Activated T-cell treated with anti-CD3 and anti-CD28 coated beads, Interleukin-2, amount 50 U/mL, for 72 hours (primary cell): ENCODE data around the gene SCNN1B. TPM values are rescaled to one million over a fixed set of nuclear protein-coding genes. Genes with fewer than 3 reads are reported as not detected.
"Not testable (repeated sequence)": the region's sequence is repeated elsewhere in the genome, so short reads cannot be mapped to it uniquely, and the experiment has no call there.

ENCODE experiments used
- ATAC-seq, 2 donors: fragments of 150-1000 bp; cut with Tn5 transposase; replicated peaks in 1 of 2; 2 replicates each; pipeline ENCODE4 v1.10.0; 2021; ENCODE audit warnings: moderate library complexity in 2 of 2, mild to moderate bottlenecking in 1 of 2
- DNase-seq, 2 donors: peaks; one replicate each; pipeline ENCODE4 v3.0.0; 2021 to 2022; ENCODE audit warnings: mixed read lengths in 1 of 2
- H3K27ac Mint-ChIP-seq: one replicate; pipeline ENCODE4 v1.8.0; 2022; ENCODE audit warnings: mild to moderate bottlenecking, moderate library complexity, mixed read lengths
- H3K27me3 Mint-ChIP-seq: one replicate; pipeline ENCODE4 v1.8.0; 2022; ENCODE audit warnings: low read depth, mixed read lengths
- H3K36me3 Mint-ChIP-seq, 2 donors: one replicate each; pipeline ENCODE4 v1.8.0; 2022; ENCODE audit warnings: mixed read lengths in 2 of 2, mild to moderate bottlenecking in 1 of 2; ENCODE audit not compliant: insufficient read depth in 2 of 2
- H3K4me1 Mint-ChIP-seq: one replicate; pipeline ENCODE4 v1.8.0; 2022; ENCODE audit warnings: low read depth, mixed read lengths
- H3K4me3 Mint-ChIP-seq, 2 donors: one replicate each; pipeline ENCODE4 v1.8.0; 2022; ENCODE audit warnings: mild to moderate bottlenecking in 2 of 2, mixed read lengths in 2 of 2, moderate library complexity in 2 of 2
- H3K9me3 Mint-ChIP-seq, 2 donors: one replicate each; pipeline ENCODE4 v1.8.0; 2022; ENCODE audit warnings: mixed read lengths in 2 of 2
- total RNA-seq, 2 donors: library from RNA; stranded (reverse); gene quantifications; one replicate each; pipeline ENCODE4 v1.2.3, GENCODE V29; 2022

The SCNN1B gene
- total RNA-seq, 2 donors from 2014 or later = not detected

GRCh38 chr16:23374721-23375510 is 72.8 kb downstream of the SCNN1B start:
- no peak for ATAC-seq
- H3K4me1 Mint-ChIP-seq = no peaks in the 10 kb centered on the region
- DNase-seq = no peak
- peaks cover 7% of the 10 kb centered on the region for H3K27me3 Mint-ChIP-seq
- no peak overlapping the region for H3K27ac Mint-ChIP-seq
- no peak overlapping the region for H3K4me3 Mint-ChIP-seq
- H3K9me3 Mint-ChIP-seq = no peaks in the 10 kb centered on the region
- H3K36me3 Mint-ChIP-seq = no peaks in the 10 kb centered on the region

GRCh38 chr16:23375643-23376042 is 73.5 kb downstream of the SCNN1B start:
- Mint-ChIP-seq H3K4me1 (no peaks in the 10 kb centered on the region), H3K9me3 (no peaks in the 10 kb centered on the region), H3K27ac (no peak overlapping the region), H3K27me3 (peaks cover 2% of the 10 kb centered on the region), H3K4me3 (no peak overlapping the region), H3K36me3 (no peaks in the 10 kb centered on the region)
- DNase-seq (no peak), ATAC-seq (no peak)

- no peak overlapping the region for H3K27ac Mint-ChIP-seq
- no peaks in the 10 kb centered on the region for H3K4me1 Mint-ChIP-seq
- H3K4me3 Mint-ChIP-seq = no peak overlapping the region
- no peaks in the 10 kb centered on the region for H3K9me3 Mint-ChIP-seq
- no peaks in the 10 kb centered on the region for H3K27me3 Mint-ChIP-seq
- no peaks in the 10 kb centered on the region for H3K36me3 Mint-ChIP-seq
- no peak for ATAC-seq
- no peak for DNase-seq
Measured at GRCh38 chr16:23377071-23377931, 75.2 kb downstream of the SCNN1B start.

- no peaks in the 10 kb centered on the region for H3K4me1 Mint-ChIP-seq
- H3K27ac Mint-ChIP-seq = no peak overlapping the region
- DNase-seq = no peak
- no peaks in the 10 kb centered on the region for H3K9me3 Mint-ChIP-seq
- no peak for ATAC-seq
- H3K36me3 Mint-ChIP-seq = no peaks in the 10 kb centered on the region
- H3K27me3 Mint-ChIP-seq = no peaks in the 10 kb centered on the region
- H3K4me3 Mint-ChIP-seq = no peak overlapping the region
Measured at GRCh38 chr16:23378256-23378655, 76.2 kb downstream of the SCNN1B start.

GRCh38 chr16:23378921-23379320 is 76.8 kb downstream of the SCNN1B start:
- H3K9me3 Mint-ChIP-seq = no peaks in the 10 kb centered on the region
- no peak for ATAC-seq
- H3K36me3 Mint-ChIP-seq = no peaks in the 10 kb centered on the region
- no peak overlapping the region for H3K27ac Mint-ChIP-seq
- no peak overlapping the region for H3K4me3 Mint-ChIP-seq
- H3K4me1 Mint-ChIP-seq = no peaks in the 10 kb centered on the region
- no peak for DNase-seq
- H3K27me3 Mint-ChIP-seq = no peaks in the 10 kb centered on the region

GRCh38 chr16:23379707-23380106 is 77.6 kb downstream of the SCNN1B start:
- Mint-ChIP-seq H3K27ac (no peak overlapping the region), H3K4me1 (no peaks in the 10 kb centered on the region), H3K9me3 (no peaks in the 10 kb centered on the region), H3K4me3 (no peak overlapping the region), H3K36me3 (no peaks in the 10 kb centered on the region), H3K27me3 (no peaks in the 10 kb centered on the region)
- DNase-seq (no peak), ATAC-seq (no peak)

- Mint-ChIP-seq H3K27ac (no peak overlapping the region), H3K36me3 (no peaks in the 10 kb centered on the region), H3K9me3 (no peaks in the 10 kb centered on the region), H3K4me3 (no peak overlapping the region), H3K4me1 (no peaks in the 10 kb centered on the region), H3K27me3 (no peaks in the 10 kb centered on the region)
- ATAC-seq (no peak), DNase-seq (no peak)
Measured at GRCh38 chr16:23380501-23380951, 78.4 kb downstream of the SCNN1B start.

GRCh38 chr16:23381702-23382101 is 79.6 kb downstream of the SCNN1B start:
- not testable (repeated sequence) for DNase-seq, H3K4me3 Mint-ChIP-seq, H3K4me1 Mint-ChIP-seq

GRCh38 chr16:23382279-23382678 is 80.2 kb downstream of the SCNN1B start:
- no peak for DNase-seq
- Mint-ChIP-seq H3K4me1 (no peaks in the 10 kb centered on the region), H3K27ac (no peak overlapping the region), H3K9me3 (no peaks in the 10 kb centered on the region), H3K4me3 (no peak overlapping the region), H3K36me3 (no peaks in the 10 kb centered on the region), H3K27me3 (no peaks in the 10 kb centered on the region)
- no peak for ATAC-seq

More at GRCh38 chr16:23381702-23382101, 79.6 kb downstream of the SCNN1B start:
- not testable (repeated sequence) for ATAC-seq, H3K9me3 Mint-ChIP-seq, H3K27me3 Mint-ChIP-seq, H3K27ac Mint-ChIP-seq, H3K36me3 Mint-ChIP-seq

GRCh38 chr16:23383881-23384280 is 81.8 kb downstream of the SCNN1B start:
- no peak for DNase-seq
- H3K27me3 Mint-ChIP-seq = no peaks in the 10 kb centered on the region
- H3K36me3 Mint-ChIP-seq = no peaks in the 10 kb centered on the region
- H3K9me3 Mint-ChIP-seq = no peaks in the 10 kb centered on the region
- H3K4me3 Mint-ChIP-seq = no peak overlapping the region
- ATAC-seq = no peak
- H3K4me1 Mint-ChIP-seq = no peaks in the 10 kb centered on the region
- H3K27ac Mint-ChIP-seq = no peak overlapping the region

GRCh38 chr16:23384878-23385277 is 82.8 kb downstream of the SCNN1B start:
- H3K4me1 Mint-ChIP-seq = no peaks in the 10 kb centered on the region
- no peak for ATAC-seq
- no peaks in the 10 kb centered on the region for H3K27me3 Mint-ChIP-seq
- no peaks in the 10 kb centered on the region for H3K9me3 Mint-ChIP-seq
- no peak overlapping the region for H3K4me3 Mint-ChIP-seq
- no peaks in the 10 kb centered on the region for H3K36me3 Mint-ChIP-seq
- DNase-seq = no peak
- no peak overlapping the region for H3K27ac Mint-ChIP-seq

- Mint-ChIP-seq H3K36me3 (no peaks in the 10 kb centered on the region), H3K4me3 (no peak overlapping the region), H3K27me3 (no peaks in the 10 kb centered on the region), H3K9me3 (no peaks in the 10 kb centered on the region), H3K27ac (no peak overlapping the region), H3K4me1 (no peaks in the 10 kb centered on the region)
- DNase-seq (no peak), ATAC-seq (no peak)
Measured at GRCh38 chr16:23385441-23385840, 83.3 kb downstream of the SCNN1B start.

GRCh38 chr16:23387666-23388065 is 85.6 kb downstream of the SCNN1B start:
- H3K27me3 Mint-ChIP-seq = no peaks in the 10 kb centered on the region
- no peak for ATAC-seq
- no peaks in the 10 kb centered on the region for H3K36me3 Mint-ChIP-seq
- H3K4me3 Mint-ChIP-seq = no peak overlapping the region
- no peaks in the 10 kb centered on the region for H3K4me1 Mint-ChIP-seq
- no peak overlapping the region for H3K27ac Mint-ChIP-seq
- no peaks in the 10 kb centered on the region for H3K9me3 Mint-ChIP-seq
- no peak for DNase-seq
